ENCODE measurements around the gene MTMR10. TPM values are rescaled to one million over a fixed set of nuclear protein-coding genes. Genes with fewer than 3 reads are reported as not detected.

Gene MTMR10
- total RNA-seq, 4 donors from 2014 or later = 24.9 to 46.7 (median 27.1) TPM

DNA sequence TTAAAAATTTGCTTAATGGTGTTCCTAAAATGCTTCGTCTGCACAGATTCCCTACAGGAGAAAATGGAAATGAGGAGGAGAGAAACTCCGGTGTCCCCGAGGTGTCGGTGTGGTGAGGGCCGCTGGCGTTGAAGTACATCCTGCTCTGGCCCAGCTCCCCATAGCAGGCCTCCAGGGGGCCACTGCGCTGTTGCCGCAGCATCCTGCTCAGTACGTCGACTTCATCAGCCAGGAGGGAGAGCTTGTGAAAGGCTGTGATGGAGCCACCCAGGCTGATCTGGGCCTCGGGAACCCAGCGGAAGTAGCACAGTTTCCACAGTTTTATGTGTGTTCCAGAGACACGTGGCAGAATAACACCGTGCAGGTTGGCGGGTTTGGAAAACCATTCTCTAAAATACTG, 49.9 kb downstream of the MTMR10 start:
- Histone ChIP-seq H3K4me1 (no peaks in the 10 kb centered on the region), H3K27ac (no peak overlapping the region), H3K9me3 (no peaks in the 10 kb centered on the region), H3K4me3 (no peak overlapping the region), H3K36me3 (peaks cover 97% of the 10 kb centered on the region), H3K27me3 (no peaks in the 10 kb centered on the region)
- 95% methylated on average over 14 of the region's 15 CpGs for WGBS
- no peak for DNase-seq (ENCODE audit: low spot score in 2 of 2)
- TF ChIP-seq, protein P1, sequence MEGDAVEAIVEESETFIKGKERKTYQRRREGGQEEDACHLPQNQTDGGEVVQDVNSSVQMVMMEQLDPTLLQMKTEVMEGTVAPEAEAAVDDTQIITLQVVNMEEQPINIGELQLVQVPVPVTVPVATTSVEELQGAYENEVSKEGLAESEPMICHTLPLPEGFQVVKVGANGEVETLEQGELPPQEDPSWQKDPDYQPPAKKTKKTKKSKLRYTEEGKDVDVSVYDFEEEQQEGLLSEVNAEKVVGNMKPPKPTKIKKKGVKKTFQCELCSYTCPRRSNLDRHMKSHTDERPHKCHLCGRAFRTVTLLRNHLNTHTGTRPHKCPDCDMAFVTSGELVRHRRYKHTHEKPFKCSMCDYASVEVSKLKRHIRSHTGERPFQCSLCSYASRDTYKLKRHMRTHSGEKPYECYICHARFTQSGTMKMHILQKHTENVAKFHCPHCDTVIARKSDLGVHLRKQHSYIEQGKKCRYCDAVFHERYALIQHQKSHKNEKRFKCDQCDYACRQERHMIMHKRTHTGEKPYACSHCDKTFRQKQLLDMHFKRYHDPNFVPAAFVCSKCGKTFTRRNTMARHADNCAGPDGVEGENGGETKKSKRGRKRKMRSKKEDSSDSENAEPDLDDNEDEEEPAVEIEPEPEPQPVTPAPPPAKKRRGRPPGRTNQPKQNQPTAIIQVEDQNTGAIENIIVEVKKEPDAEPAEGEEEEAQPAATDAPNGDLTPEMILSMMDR (IDR thresholded peaks at IDR 0.05) = no peak
- TF ChIP-seq POLR2AphosphoS5 (IDR thresholded peaks at IDR 0.05) = no peak
- TF ChIP-seq POLR2A (IDR thresholded peaks at IDR 0.05) = no peak
- no peak for TF ChIP-seq EP300 (IDR thresholded peaks at IDR 0.05)

DNA sequence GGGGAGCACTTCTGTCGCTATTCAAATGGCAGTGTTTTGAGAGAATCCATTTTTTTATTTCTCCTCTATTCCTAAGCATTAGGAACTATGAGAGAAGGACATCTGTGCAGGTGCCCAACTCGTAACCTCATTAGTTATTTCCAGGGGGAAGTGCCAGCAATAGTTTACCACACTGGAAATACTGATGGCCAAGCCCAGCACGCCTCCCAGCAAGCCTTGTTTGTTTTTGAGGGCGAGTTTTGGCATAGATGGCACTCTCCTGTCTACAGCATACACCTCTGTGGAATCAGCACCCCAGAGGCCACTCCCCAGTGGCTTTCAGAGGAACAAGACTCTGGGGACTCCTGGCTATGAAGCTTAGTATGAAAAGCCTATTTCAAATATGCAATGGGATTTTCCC, 51.1 kb downstream of the MTMR10 start:
- no peak for DNase-seq (ENCODE audit: low spot score in 2 of 2)
- Histone ChIP-seq H3K36me3 (peaks cover 90% of the 10 kb centered on the region), H3K27ac (no peak overlapping the region), H3K4me1 (no peaks in the 10 kb centered on the region), H3K27me3 (no peaks in the 10 kb centered on the region), H3K4me3 (no peak overlapping the region), H3K9me3 (no peaks in the 10 kb centered on the region)
- TF ChIP-seq, protein P1 (IDR thresholded peaks at IDR 0.05) = no peak
- TF ChIP-seq POLR2AphosphoS5 (IDR thresholded peaks at IDR 0.05) (no peak), EP300 (IDR thresholded peaks at IDR 0.05) (no peak), POLR2A (IDR thresholded peaks at IDR 0.05) (no peak)
- 74% methylated on average over 4 of the region's 4 CpGs for WGBS

GRCh38 chr15:30939161-30939560, 52.3 kb downstream of the MTMR10 start:
- no peak for DNase-seq (ENCODE audit: low spot score in 2 of 2)
- Histone ChIP-seq H3K36me3 (peaks cover 88% of the 10 kb centered on the region), H3K27ac (no peak overlapping the region), H3K9me3 (no peaks in the 10 kb centered on the region), H3K27me3 (no peaks in the 10 kb centered on the region), H3K4me1 (no peaks in the 10 kb centered on the region), H3K4me3 (no peak overlapping the region)
- 96% methylated on average over 7 of the region's 7 CpGs for WGBS
- TF ChIP-seq EP300 (IDR thresholded peaks at IDR 0.05) = no peak
- no peak for TF ChIP-seq POLR2AphosphoS5 (IDR thresholded peaks at IDR 0.05)
- TF ChIP-seq, protein P1 (IDR thresholded peaks at IDR 0.05) = no peak
- TF ChIP-seq POLR2A (IDR thresholded peaks at IDR 0.05) = no peak

DNA sequence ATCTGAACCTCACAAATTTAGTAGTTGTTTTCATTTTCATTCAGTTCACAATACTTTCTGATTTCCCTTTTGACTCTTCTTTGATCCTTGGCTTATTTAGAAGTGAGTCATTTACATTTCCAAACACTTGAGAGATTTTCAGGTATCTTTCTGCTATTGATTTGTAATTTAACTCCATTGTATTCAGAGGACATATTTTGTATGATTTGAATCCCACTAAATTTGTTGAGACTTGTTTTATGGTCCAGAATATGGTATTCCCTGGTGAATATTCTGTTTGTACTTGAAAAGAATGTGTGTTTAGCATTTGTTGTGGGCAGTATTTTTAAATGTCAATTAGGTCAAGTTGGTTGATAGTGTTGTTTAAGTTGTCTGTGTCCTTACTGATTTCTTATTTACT, 58.1 kb downstream of the MTMR10 start:
- Histone ChIP-seq H3K4me1 (no peaks in the 10 kb centered on the region), H3K27ac (no peak overlapping the region), H3K27me3 (no peaks in the 10 kb centered on the region), H3K9me3 (no peaks in the 10 kb centered on the region), H3K4me3 (no peak overlapping the region), H3K36me3 (peaks cover 66% of the 10 kb centered on the region)
- TF ChIP-seq EP300 (IDR thresholded peaks at IDR 0.05) (no peak), POLR2AphosphoS5 (IDR thresholded peaks at IDR 0.05) (no peak), POLR2A (IDR thresholded peaks at IDR 0.05) (no peak)
- TF ChIP-seq, protein P1 (IDR thresholded peaks at IDR 0.05) = no peak
- DNase-seq (ENCODE audit: low spot score in 2 of 2) = no peak

DNA sequence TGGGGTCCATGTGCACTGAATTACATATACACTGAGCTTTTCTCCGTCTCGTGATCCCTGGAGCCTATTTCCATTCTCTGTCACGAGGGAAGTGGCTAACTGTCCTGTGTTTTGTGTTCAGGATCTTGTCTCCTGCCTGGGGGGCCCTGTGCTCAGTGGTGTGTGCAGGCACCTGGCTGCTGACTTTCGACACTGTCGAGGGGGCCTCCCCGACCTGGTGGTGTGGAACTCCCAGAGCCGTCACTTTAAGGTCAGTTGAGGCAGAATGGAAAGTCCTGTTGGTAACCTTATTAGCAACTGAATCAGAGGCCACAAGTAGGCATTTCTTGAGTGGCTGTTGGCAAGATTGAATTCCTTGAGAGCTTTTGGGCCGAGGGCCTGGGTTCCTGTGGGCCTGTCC, 61.0 kb downstream of the MTMR10 start:
- peaks cover 70% of the 10 kb centered on the region for H3K36me3 ChIP-seq
- H3K27me3 ChIP-seq = no peaks in the 10 kb centered on the region
- no peak overlapping the region for H3K27ac ChIP-seq
- no peak for DNase-seq (ENCODE audit: low spot score in 2 of 2)
- TF ChIP-seq EP300 (IDR thresholded peaks at IDR 0.05) = no peak
- TF ChIP-seq POLR2A (IDR thresholded peaks at IDR 0.05) = no peak
- TF ChIP-seq, protein P1 (IDR thresholded peaks at IDR 0.05) = no peak
- TF ChIP-seq POLR2AphosphoS5 (IDR thresholded peaks at IDR 0.05) = no peak
- WGBS = 100% methylated on average over 7 of the region's 8 CpGs
- H3K9me3 ChIP-seq = no peaks in the 10 kb centered on the region
- no peaks in the 10 kb centered on the region for H3K4me1 ChIP-seq
- H3K4me3 ChIP-seq = no peak overlapping the region

Measured in suprapubic skin (tissue), 4 donors.